Measurements from ENCODE around the gene ZBTB20.
"Not testable (repeated sequence)": the region's sequence is repeated elsewhere in the genome, so short reads cannot be mapped to it uniquely, and the experiment has no call there.

The ZBTB20 gene

GRCh38 chr3:115120597-115120996 is 26.5 kb downstream of the ZBTB20 start:
- DNase-seq (ENCODE audit: low read depth) = no peak
- H3K4me3 ChIP-seq (ENCODE audit: control insufficient read depth, low read depth, low read length) = no peak overlapping the region
- TF ChIP-seq, protein P1, sequence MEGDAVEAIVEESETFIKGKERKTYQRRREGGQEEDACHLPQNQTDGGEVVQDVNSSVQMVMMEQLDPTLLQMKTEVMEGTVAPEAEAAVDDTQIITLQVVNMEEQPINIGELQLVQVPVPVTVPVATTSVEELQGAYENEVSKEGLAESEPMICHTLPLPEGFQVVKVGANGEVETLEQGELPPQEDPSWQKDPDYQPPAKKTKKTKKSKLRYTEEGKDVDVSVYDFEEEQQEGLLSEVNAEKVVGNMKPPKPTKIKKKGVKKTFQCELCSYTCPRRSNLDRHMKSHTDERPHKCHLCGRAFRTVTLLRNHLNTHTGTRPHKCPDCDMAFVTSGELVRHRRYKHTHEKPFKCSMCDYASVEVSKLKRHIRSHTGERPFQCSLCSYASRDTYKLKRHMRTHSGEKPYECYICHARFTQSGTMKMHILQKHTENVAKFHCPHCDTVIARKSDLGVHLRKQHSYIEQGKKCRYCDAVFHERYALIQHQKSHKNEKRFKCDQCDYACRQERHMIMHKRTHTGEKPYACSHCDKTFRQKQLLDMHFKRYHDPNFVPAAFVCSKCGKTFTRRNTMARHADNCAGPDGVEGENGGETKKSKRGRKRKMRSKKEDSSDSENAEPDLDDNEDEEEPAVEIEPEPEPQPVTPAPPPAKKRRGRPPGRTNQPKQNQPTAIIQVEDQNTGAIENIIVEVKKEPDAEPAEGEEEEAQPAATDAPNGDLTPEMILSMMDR (conservative IDR thresholded peaks at IDR 0.05; ENCODE audit: control insufficient read depth, insufficient read depth, low read depth, low read length) = no peak

DNA sequence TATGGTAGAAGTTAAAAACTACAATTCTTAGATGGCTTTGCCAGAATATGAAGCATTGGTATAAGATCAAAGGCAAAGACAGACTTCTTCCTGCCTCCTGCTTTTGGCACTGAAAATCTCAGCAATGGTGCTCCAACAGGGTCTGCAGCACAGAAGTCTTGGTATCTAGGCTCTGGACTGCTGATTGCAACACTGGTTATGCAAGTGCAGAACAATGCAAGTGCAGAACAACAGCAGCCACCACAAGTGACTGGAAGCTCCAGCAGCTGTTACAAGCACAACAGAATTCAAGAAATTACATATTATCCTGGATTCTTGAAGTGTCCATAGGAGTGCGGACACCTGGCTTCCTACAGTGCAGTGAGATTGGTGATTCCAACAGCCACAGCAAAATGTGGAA is 33.7 kb downstream of the ZBTB20 start:
- peak; percentile 55 for DNase-seq (ENCODE audit: low read depth)
- TF ChIP-seq, protein P1 (conservative IDR thresholded peaks at IDR 0.05; ENCODE audit: control insufficient read depth, insufficient read depth, low read depth, low read length) = no peak
- no peak overlapping the region for H3K4me3 ChIP-seq (ENCODE audit: control insufficient read depth, low read depth, low read length)

DNA sequence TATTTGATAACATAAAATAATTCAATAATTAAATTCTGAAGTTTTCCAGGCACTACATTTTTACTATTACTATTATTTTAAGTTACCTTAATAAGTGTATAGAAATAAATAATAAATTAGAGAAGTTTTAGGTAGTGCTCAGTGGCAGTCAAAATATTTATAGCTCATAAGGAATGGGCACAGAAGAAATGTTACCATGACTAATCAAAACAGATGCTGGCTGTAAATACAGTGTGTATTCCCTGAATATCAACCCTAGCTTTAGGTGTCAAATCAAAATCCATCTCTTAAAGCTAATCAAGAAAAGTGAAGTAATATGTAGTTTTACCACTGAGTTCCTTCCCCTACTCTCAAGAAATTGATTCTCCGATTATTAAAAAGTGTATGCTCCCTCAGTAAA is 35.5 kb downstream of the ZBTB20 start:
- TF ChIP-seq, protein P1 (conservative IDR thresholded peaks at IDR 0.05; ENCODE audit: control insufficient read depth, insufficient read depth, low read depth, low read length) = no peak
- H3K4me3 ChIP-seq (ENCODE audit: control insufficient read depth, low read depth, low read length) = no peak overlapping the region
- no peak for DNase-seq (ENCODE audit: low read depth)

GRCh38 chr3:115110830-115111229 is 36.3 kb downstream of the ZBTB20 start:
- no peak for DNase-seq (ENCODE audit: low read depth)
- H3K4me3 ChIP-seq (ENCODE audit: control insufficient read depth, low read depth, low read length) = no peak overlapping the region
- TF ChIP-seq, protein P1 (conservative IDR thresholded peaks at IDR 0.05; ENCODE audit: control insufficient read depth, insufficient read depth, low read depth, low read length) = no peak

DNA sequence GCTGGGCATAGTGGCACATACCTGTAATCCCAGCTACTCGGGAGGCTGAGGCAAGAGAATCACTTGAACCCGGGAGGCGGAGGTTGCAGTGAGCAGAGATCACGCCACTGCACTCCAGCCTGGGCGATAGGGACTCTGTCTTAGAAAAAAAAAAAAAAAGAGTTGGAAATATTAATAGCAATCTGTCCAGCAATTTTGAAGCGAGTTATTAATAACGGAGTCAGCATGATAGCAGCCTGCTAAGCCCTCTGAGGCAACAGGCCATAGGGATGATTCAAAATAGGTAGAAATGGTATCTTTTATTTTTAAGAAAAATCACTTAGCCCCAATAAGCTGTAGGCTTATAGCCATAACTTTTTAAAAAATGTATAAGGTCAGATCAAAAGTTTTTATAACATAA is 37.0 kb downstream of the ZBTB20 start:
- not testable (repeated sequence) for H3K4me3 ChIP-seq (ENCODE audit: control insufficient read depth, low read depth, low read length); DNase-seq (ENCODE audit: low read depth)

GRCh38 chr3:115108614-115109013 is 38.5 kb downstream of the ZBTB20 start:
- no peak for DNase-seq (ENCODE audit: low read depth)
- TF ChIP-seq, protein P1 (conservative IDR thresholded peaks at IDR 0.05; ENCODE audit: control insufficient read depth, insufficient read depth, low read depth, low read length) = no peak
- no peak overlapping the region for H3K4me3 ChIP-seq (ENCODE audit: control insufficient read depth, low read depth, low read length)

GRCh38 chr3:115102046-115102445 is 45.0 kb downstream of the ZBTB20 start:
- TF ChIP-seq, protein P1 (conservative IDR thresholded peaks at IDR 0.05; ENCODE audit: control insufficient read depth, insufficient read depth, low read depth, low read length) = no peak
- no peak overlapping the region for H3K4me3 ChIP-seq (ENCODE audit: control insufficient read depth, low read depth, low read length)
- no peak for DNase-seq (ENCODE audit: low read depth)
